Measurements from ENCODE around the gene CD320. TPM values are rescaled to one million over a fixed set of nuclear protein-coding genes. Genes with fewer than 3 reads are reported as not detected.

Gene CD320
- total RNA-seq, 1 experiment from 2014 or later, result 135 TPM

DNA sequence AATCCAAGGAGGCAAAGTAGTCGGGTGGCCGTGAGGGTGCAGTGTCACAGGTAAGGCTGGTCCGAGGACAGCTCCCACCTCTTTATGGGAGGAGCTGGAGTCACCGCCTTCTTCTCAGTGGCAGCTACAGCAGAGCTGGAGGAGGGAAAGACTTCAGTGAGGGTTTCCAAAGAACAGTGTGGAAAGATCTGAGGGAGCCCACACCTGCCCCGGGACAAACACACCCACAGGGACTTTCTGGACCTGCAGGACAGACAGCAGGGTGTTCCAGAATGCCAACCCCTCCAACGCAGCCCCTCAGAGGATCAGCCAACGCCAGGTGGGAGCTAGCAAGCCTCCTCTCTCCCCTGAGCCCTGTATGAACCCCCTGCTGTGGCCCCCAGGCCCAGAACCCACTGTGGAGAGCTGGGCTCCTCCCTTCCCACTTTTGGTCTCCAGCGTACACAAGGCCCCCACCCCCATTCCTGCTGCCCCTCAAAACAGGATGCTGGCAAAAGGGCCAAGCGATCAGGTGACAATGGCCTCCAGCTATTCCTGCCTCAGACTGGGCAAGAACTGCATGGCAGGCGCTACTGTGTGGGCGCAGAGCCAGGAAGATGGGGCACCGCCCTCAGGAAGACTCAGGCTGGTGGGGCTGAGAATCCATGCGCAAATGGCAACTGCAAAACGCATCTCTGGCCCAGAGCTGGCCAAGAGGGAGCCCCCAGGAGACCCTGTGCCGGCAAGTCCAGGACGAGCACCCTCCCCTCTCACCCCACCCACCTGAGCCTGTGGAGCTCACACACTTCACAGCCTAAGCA, 3.5 kb upstream of the CD320 start:
- peaks cover 19% of the 10 kb centered on the region for H3K36me3 ChIP-seq (ENCODE audit: insufficient read depth, low read length, poor library complexity, severe bottlenecking)
- no TSS peak for BruUV-seq (replicated peaks)
- ChIA-PET CTCF (no interaction called here), POLR2A (ENCODE audit: low non-redundant PET) (no interaction called here)
- H3K27me3 ChIP-seq (replicated peaks; ENCODE audit: insufficient read depth, low read depth, low read length, poor library complexity), result no peaks in the 10 kb centered on the region
- peaks cover 19% of the 10 kb centered on the region for H3K4me1 ChIP-seq (ENCODE audit: insufficient read depth, low read length, poor library complexity, severe bottlenecking)
- peak; percentile 52 for DNase-seq (ENCODE audit: low spot score)
- H3K4me3 ChIP-seq (ENCODE audit: low read depth, low read length, poor library complexity, severe bottlenecking), result no peak overlapping the region
- intact Hi-C loops (cut with micrococcal nuclease; ENCODE audit: unreplicated experiment), result no loop called here
- TF ChIP-seq, protein P1, sequence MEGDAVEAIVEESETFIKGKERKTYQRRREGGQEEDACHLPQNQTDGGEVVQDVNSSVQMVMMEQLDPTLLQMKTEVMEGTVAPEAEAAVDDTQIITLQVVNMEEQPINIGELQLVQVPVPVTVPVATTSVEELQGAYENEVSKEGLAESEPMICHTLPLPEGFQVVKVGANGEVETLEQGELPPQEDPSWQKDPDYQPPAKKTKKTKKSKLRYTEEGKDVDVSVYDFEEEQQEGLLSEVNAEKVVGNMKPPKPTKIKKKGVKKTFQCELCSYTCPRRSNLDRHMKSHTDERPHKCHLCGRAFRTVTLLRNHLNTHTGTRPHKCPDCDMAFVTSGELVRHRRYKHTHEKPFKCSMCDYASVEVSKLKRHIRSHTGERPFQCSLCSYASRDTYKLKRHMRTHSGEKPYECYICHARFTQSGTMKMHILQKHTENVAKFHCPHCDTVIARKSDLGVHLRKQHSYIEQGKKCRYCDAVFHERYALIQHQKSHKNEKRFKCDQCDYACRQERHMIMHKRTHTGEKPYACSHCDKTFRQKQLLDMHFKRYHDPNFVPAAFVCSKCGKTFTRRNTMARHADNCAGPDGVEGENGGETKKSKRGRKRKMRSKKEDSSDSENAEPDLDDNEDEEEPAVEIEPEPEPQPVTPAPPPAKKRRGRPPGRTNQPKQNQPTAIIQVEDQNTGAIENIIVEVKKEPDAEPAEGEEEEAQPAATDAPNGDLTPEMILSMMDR (conservative IDR thresholded peaks at IDR 0.05; ENCODE audit: low read depth, low read length), result no peak
- TF ChIP-seq EZH2 (IDR thresholded peaks at IDR 0.05; ENCODE audit: borderline replicate concordance, low read depth, low read length, poor library complexity, severe bottlenecking), result no peak
- no peaks in the 10 kb centered on the region for H3K9me3 ChIP-seq (ENCODE audit: low read depth, low read length, poor library complexity, severe bottlenecking)
- H3K27ac ChIP-seq (ENCODE audit: low read depth, low read length, poor library complexity, severe bottlenecking), result no peak overlapping the region

DNA sequence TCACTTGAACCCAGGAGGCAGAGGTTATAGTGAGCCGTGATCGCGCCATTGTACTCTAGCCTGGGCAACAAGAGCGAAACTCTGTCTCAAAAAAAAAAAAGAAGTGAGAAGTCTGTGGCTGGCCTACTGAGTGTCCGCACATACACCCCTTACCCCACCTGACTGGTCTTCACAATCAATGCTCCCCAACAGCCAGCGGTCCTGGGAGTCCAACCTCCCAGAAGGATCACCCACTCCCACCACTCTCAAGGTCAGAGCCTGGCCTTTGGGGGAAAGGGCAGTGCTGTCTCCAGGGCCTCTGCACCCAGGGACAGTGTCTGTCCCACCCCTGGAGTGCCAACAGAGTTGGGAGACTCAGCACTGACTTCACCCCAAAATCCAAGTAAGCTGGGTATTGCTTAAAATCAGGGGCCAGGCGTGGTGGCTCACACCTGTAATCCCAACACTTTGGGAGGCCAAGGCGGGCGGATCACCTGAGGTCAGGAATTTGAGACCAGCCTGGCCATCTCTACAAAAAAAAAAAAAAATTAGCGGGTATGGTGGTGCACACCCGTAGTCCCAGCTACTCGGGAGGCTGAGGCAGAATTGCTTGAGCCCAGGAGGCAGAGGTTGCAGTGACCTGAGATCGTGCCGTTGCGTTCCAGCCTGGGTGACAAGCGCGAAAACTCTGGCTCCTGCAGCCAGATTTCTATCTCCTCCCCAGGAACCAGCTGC, 2.3 kb upstream of the CD320 start:
- DNase-seq (ENCODE audit: low spot score), result no peak
- H3K36me3 ChIP-seq (ENCODE audit: insufficient read depth, low read length, poor library complexity, severe bottlenecking), result peaks cover 18% of the 10 kb centered on the region
- no peak overlapping the region for H3K4me3 ChIP-seq (ENCODE audit: low read depth, low read length, poor library complexity, severe bottlenecking)
- intact Hi-C loops (cut with micrococcal nuclease; ENCODE audit: unreplicated experiment), result no loop called here
- H3K9me3 ChIP-seq (ENCODE audit: low read depth, low read length, poor library complexity, severe bottlenecking), result no peaks in the 10 kb centered on the region
- no peak for TF ChIP-seq EZH2 (IDR thresholded peaks at IDR 0.05; ENCODE audit: borderline replicate concordance, low read depth, low read length, poor library complexity, severe bottlenecking)
- TF ChIP-seq, protein P1 (conservative IDR thresholded peaks at IDR 0.05; ENCODE audit: low read depth, low read length), result no peak
- CTCF ChIA-PET, result no interaction called here
- H3K4me1 ChIP-seq (ENCODE audit: insufficient read depth, low read length, poor library complexity, severe bottlenecking), result peaks cover 22% of the 10 kb centered on the region
- no TSS peak for BruUV-seq (replicated peaks)
- H3K27ac ChIP-seq (ENCODE audit: low read depth, low read length, poor library complexity, severe bottlenecking), result no peak overlapping the region
- POLR2A ChIA-PET (ENCODE audit: low non-redundant PET), result interaction anchor here (0.6 kb wide), 2 partner anchors 50 to 134 kb away, joined by 3 to 7 read pairs; no protein-coding TSS in a partner anchor
- no peaks in the 10 kb centered on the region for H3K27me3 ChIP-seq (replicated peaks; ENCODE audit: insufficient read depth, low read depth, low read length, poor library complexity)

DNA sequence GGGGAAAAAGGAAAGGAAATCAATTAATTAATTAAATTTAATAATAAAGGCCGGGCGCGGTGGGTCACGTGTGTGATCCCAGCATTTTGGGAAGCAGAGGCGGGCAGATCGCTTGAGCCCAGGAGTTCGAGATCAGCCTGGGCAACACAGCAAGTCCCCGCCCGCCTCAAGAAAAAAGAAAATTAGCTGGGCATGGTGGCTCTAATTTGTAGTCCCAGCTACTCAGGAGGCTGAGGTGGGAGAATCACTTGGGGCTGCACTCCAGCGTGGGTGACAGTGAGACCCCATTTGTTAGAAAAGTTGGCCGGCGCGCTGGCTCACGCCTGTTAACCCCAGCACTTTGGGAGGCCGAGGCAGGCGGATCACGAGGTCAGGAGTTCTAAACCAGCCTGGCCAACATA, 733 bp upstream of the CD320 start:
- no peaks in the 10 kb centered on the region for H3K9me3 ChIP-seq (ENCODE audit: low read depth, low read length, poor library complexity, severe bottlenecking)
- H3K4me1 ChIP-seq (ENCODE audit: insufficient read depth, low read length, poor library complexity, severe bottlenecking), result peaks cover 22% of the 10 kb centered on the region
- TF ChIP-seq EZH2 (IDR thresholded peaks at IDR 0.05; ENCODE audit: borderline replicate concordance, low read depth, low read length, poor library complexity, severe bottlenecking), result no peak
- TF ChIP-seq, protein P1 (conservative IDR thresholded peaks at IDR 0.05; ENCODE audit: low read depth, low read length), result no peak
- H3K4me3 ChIP-seq (ENCODE audit: low read depth, low read length, poor library complexity, severe bottlenecking), result peak overlapping the region; percentile 67
- no peak for DNase-seq (ENCODE audit: low spot score)
- H3K27ac ChIP-seq (ENCODE audit: low read depth, low read length, poor library complexity, severe bottlenecking), result no peak overlapping the region
- peaks cover 11% of the 10 kb centered on the region for H3K36me3 ChIP-seq (ENCODE audit: insufficient read depth, low read length, poor library complexity, severe bottlenecking)
- ChIA-PET POLR2A (ENCODE audit: low non-redundant PET) (no interaction called here), CTCF (no interaction called here)
- H3K27me3 ChIP-seq (replicated peaks; ENCODE audit: insufficient read depth, low read depth, low read length, poor library complexity), result no peaks in the 10 kb centered on the region
- BruUV-seq (replicated peaks), result no TSS peak
- intact Hi-C loops (cut with micrococcal nuclease; ENCODE audit: unreplicated experiment), result no loop called here

All from A673 (cell line).